ENCODE results near the gene CDK14.
"Not testable (repeated sequence)": the region's sequence is repeated elsewhere in the genome, so short reads cannot be mapped to it uniquely, and the experiment has no call there.

Gene CDK14

DNA sequence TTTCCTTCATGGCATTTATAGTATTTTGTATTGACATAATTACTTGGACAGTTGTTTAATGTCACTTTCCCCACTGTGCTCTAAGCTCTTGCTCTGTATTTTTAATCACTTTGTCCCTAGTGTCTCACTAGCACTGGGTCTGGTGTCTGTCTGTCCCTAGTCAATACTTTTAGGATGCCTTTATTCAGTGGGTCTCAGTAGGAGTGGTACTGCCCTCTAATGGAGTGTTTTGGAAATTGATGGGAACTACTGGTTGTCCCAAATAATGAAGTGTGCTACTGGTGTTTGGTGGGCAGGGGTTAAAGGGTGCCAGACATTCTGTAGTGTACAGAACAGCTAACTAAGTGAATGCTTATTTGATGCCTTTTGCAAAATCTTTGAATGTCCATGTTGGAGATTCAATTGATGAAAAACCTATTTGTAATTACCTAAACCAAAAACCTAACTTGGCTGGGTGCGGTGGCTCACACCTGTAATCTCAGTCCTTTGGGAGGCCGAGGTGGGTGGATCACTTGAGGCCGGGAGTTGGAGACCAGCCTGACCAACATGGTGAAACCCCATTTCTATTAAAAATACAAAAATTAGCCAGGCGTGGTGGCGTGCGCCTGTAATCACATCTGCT is 33.3 kb downstream of the CDK14 start:
- peak; percentile 53 for DNase-seq (ENCODE audit: low spot score)
- FAIRE-seq, result no peak

DNA sequence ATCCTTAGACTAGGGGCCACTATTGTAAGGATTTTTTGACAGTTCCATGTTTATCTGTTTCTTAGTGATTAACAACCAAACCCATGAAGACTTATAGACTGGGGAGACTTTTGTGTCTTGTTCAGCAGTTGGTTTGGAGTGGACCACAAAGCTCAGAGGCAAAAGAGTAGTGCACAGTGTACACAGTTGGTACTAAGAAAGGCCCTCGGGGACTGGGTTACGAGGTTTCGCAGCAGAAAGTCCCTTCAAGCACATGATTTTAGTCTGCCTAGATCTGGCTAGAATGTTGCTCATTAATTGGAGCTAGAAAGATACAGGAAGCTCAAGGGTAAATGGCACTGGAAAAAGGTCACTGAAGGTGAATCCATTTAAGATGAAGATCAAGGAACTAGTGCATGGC is 35.4 kb downstream of the CDK14 start:
- FAIRE-seq (no peak), DNase-seq (ENCODE audit: low spot score) (no peak)

- not testable (repeated sequence) for DNase-seq (ENCODE audit: low spot score); FAIRE-seq
Observed at GRCh38 chr7:90639683-90640082, 43.6 kb downstream of the CDK14 start.

- DNase-seq (ENCODE audit: low spot score) (no peak), FAIRE-seq (no peak)
Observed at GRCh38 chr7:90642978-90643377, 46.9 kb downstream of the CDK14 start.

- DNase-seq (ENCODE audit: low spot score), result no peak
- FAIRE-seq, result peak; percentile 58
Observed at GRCh38 chr7:90645784-90646183, 49.7 kb downstream of the CDK14 start.

- DNase-seq (ENCODE audit: low spot score) (no peak), FAIRE-seq (no peak)
Observed at GRCh38 chr7:90648107-90648506, 52.0 kb downstream of the CDK14 start.

- DNase-seq (ENCODE audit: low spot score) (no peak), FAIRE-seq (no peak)
Observed at GRCh38 chr7:90648834-90649233, 52.7 kb downstream of the CDK14 start.

- no peak for FAIRE-seq
Observed at GRCh38 chr7:90654718-90655427, 58.8 kb downstream of the CDK14 start.

GRCh38 chr7:90655566-90655965 is 59.4 kb downstream of the CDK14 start:
- FAIRE-seq (peak; percentile 69), DNase-seq (ENCODE audit: low spot score) (peak; percentile 55)

More at GRCh38 chr7:90654718-90655427, 58.8 kb downstream of the CDK14 start:
- no peak for DNase-seq (ENCODE audit: low spot score)

DNA sequence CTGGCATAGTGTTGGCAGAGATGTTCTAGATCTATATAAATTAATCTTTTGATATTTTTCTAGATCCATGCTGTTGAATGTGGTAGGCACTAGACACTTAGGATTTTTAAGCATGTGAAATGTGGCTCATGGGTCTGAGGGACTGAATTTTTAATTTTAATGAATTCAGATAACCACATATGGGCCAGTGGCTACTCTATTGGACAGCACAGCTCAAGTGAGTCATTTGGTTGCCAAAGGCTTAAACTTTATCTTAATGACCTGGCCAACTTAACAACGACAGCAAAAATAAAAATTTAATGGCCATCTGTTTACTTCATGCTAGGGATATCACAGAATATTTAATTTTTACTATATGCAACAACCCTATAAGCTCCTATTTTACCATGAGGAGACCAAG is 61.4 kb downstream of the CDK14 start:
- FAIRE-seq, result no peak
- DNase-seq (ENCODE audit: low spot score), result no peak

DNA sequence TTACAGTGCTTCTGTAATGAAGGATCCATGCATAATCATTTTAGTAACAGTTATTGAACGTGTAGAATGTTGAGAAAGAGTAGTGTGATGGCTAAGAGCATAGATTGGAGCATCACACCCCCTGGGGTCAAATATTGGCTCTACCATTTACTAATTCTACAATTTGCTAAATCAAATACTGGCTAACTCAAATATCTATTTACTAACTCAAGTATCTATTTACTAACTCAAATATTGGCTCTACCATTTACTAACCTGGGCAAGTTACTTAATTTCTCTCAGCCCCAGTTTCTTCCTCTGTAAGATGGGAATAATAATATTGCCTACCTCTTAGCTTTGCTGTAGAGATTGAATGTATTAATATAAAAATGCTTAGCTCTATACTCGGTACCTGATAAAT is 64.0 kb downstream of the CDK14 start:
- FAIRE-seq (no peak), DNase-seq (ENCODE audit: low spot score) (no peak)

- FAIRE-seq, result peak; percentile 88
- peak; percentile 49 for DNase-seq (ENCODE audit: low spot score)
Observed at GRCh38 chr7:90660819-90661218, 64.7 kb downstream of the CDK14 start.

DNA sequence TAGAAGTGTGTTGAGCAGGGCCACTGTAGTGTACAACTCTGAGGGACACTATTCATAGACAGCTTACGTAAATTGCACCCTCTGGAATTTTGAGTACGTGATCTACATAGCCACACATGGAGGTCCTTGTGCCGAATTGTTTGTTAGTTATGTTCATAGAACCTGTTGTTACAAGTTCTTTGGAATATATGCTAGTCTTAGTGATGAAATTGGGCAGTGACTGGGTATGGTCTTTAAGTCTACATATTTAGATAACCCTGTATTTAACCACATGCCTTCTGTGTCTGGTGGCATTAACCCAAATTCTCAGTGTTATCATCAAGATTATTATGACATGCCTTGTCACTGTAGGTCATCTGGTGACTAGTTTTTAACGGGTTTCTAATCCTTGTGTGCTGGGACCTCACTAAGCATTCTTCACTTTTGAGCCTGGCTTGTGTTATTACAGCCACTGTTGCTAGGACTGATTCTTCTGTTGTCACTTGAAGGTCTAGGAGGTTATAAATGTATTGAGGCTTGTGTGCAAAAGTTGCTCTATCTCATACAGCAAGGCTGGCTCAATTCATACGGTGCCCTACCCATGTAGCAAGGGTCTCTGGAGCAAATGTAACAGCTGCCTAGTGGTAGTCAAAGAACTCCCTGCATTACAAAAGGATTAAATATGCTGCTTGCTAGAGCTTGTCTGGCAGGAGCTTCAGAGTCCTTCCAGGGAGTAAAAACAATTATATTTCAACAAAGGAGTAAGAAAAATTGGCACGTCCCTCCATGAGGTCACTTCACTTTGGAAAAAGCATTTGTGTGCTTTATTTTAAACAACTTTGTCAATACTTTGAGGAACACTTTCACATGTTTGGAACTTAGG is 65.4 kb downstream of the CDK14 start:
- DNase-seq (ENCODE audit: low spot score) (no peak), FAIRE-seq (no peak)

DNA sequence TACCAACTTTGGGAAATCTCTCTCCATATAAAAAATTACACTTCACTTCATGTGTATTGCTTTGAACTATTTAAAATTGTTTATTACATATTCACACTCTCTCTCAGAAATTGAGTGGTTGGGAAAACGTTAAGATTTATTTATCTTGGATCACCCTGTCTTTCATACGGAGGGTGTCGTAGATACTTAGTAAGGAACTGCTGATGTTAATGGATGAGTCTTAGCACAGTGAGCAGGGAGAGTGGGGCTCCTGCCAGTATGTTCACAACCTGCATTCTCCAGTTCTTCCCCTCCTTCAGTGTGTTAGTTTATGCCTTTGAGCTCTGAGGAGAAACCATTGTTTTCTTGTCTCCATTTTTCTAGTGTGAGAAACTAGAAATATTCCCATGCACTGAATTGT is 67.1 kb downstream of the CDK14 start:
- no peak for FAIRE-seq
- DNase-seq (ENCODE audit: low spot score), result no peak

GRCh38 chr7:90666186-90666585 is 70.1 kb downstream of the CDK14 start:
- DNase-seq (ENCODE audit: low spot score), result no peak
- no peak for FAIRE-seq

GRCh38 chr7:90668992-90669391 is 72.9 kb downstream of the CDK14 start:
- FAIRE-seq, result no peak
- DNase-seq (ENCODE audit: low spot score), result no peak

GRCh38 chr7:90669492-90669891 is 73.4 kb downstream of the CDK14 start:
- FAIRE-seq (no peak), DNase-seq (ENCODE audit: low spot score) (no peak)

GRCh38 chr7:90671571-90671970 is 75.5 kb downstream of the CDK14 start:
- no peak for DNase-seq (ENCODE audit: low spot score)
- no peak for FAIRE-seq

GRCh38 chr7:90672210-90672609 is 76.1 kb downstream of the CDK14 start:
- DNase-seq (ENCODE audit: low spot score), result no peak
- no peak for FAIRE-seq

DNA sequence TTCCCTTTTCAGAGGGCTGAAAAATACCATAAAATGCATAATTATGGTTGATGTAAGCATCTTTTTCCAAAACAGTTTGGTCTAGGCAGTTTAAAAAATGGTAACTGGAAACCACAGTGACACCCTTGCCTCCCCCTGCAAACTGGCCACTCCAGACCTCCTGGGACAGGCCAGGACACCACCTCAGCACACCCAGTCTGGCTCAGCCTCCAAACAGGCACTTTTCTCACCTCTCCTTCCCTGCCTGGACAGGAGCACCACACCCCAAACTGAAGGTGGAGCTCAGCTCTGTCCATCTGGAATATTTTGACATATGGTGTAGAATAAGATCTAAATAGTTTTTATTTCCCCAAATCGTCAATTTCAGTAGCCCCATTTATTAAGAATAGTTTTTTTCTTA is 78.5 kb downstream of the CDK14 start:
- FAIRE-seq, result no peak

DNA sequence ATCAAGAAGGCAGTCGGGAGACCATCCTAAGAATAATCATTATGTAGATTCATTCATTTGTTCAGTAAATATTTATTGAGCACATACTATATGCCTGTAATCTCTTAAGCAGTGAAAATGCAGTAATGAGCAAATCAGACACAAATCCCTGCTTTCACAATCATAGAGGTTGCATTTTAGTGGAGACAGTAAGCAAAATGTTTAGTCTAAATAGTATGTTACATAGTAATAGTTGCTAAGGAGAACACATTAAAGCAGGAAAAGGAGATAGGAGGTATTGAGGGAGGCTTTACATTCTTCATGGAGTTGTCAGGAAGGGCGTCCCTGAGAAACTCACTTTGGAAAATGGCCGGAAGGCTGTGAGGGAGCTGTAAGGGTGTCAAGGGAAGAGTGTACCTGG is 79.9 kb downstream of the CDK14 start:
- DNase-seq (ENCODE audit: low spot score) (no peak), FAIRE-seq (no peak)

More for the DNA sequence above, 78.5 kb downstream of the CDK14 start:
- no peak for DNase-seq (ENCODE audit: low spot score)

Data from RCC 7860 (cell line).